ENCODE results near the gene FASTK.

FASTK gene

DNA sequence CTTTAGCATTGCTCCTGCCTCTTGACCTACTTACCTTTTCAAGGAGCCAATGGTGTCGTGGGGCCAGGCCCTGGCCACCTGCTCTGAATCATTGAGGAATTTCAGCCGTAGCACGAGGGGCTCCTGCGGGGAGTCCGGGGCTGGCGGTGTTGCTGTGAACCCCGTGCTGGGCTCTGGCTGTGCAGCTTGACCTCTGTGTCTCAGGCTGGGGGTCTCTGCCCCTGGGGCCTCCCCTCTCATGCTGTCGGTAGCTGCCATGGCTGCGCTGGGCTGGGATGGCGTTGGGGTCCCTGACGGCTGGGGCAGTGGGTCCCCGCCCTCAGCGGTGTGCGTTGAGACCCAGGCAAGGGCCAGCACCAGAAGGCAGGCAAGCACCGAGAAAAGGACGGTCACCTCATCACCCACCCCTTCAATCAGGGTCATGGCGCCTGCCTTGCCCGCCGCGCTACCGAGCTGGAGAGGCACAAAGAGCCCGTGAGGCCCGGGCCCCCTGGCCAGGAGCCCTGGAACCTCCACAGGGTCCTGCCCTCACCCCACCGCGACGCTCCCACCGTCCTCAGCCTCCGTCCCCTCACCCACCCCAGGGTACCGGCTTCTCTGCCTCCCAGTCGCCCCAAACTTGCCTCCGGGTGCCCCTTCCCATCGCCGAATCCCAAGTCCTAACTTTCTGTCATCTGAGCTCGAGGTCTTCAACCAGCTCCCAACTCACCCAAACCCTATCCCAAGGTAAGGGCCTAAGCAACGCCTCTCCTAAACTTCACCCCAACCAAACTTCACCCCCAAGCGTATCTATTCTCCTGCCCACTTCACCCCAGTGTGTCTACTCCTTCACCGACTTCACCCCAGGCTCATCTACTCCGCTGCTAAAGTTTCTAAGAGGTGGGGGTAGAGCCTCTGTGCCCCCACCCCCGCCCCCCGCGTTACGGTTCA, 1.8 kb upstream of the FASTK start:
- H3K9me3 Mint-ChIP-seq, result no peaks in the 10 kb centered on the region
- ATAC-seq (no peak), DNase-seq (ENCODE audit: low spot score in 2 of 2) (no peak)
- peak overlapping the region; percentile 98 for H3K4me3 Mint-ChIP-seq
- H3K4me1 Mint-ChIP-seq, result peaks cover 58% of the 10 kb centered on the region
- H3K36me3 Mint-ChIP-seq, result peaks cover 32% of the 10 kb centered on the region
- H3K27ac Mint-ChIP-seq, result peak overlapping the region; percentile 96

DNA sequence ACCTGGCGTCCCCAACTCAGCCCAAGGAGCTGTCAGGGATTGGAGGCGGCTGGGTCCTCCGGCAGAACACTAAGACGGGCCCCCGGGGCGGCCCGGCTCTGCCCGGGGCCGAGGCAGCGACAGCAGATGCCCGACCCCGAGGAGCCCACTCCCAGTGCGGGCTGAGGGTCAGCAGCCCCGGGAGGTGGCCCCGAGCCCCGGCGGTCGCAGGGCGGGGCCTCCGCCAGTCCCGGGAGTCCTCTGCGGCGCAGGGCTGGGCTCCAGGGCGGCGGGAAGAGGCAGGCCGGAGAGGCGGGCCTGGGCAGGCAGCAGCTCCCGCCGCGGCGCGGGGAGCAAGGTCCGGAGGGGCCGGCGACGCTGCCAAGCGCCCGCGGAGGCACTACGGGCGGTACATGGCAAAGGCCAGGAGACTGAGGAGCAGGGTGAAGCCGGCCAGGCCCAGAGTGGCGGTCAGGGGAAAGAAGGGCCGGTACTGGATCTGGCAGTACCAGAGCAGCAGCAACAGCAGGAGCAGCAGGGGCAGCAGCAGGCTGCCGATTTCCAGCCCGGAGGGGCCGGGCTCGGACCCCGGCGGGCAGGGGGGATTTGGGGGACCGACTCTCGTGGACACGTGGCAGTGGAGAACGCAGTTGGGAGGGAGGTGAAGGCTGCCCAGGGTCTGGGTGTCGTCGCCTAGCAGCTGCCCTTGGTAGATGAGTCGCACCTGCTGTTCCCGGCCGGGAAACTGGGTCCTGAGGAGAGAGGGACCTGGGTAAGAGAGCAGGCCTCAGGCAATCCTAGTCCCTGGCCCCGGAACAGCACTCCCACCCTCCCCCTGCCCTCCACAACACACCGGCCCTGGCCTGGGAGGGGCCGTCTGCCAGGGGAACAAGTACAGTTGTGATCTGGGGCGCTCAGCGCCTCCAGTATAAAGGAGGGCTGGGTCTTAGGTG, 827 bp upstream of the FASTK start:
- DNase-seq (ENCODE audit: low spot score in 2 of 2) (no peak), ATAC-seq (no peak)
- Mint-ChIP-seq H3K9me3 (no peaks in the 10 kb centered on the region), H3K4me1 (peaks cover 58% of the 10 kb centered on the region), H3K4me3 (peak overlapping the region; percentile 98), H3K36me3 (peaks cover 37% of the 10 kb centered on the region), H3K27ac (peak overlapping the region; percentile 88)

DNA sequence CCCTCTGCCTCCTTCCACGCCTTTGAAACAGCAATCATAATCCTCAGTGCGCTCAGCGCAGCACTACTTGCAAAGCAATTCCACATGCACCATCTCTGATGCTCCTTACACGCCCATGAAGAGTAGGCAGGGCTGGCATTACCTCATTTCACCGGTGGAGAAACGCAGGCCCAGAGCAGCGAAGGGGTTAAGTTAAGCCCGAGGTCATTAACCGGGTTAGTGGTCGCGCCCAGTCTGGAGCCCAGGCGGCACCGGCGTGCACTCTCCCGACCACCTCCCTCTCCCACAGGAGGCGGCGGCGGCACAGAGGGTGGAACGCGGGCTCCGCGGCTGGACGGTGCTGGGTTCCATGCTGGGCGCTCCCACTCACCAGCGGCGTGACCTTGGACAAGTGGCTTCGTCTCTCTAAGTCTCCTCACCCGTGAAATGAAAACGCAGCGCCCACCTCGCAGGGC, 515 bp downstream of the FASTK start:
- peak overlapping the region; percentile 88 for H3K27ac Mint-ChIP-seq
- H3K36me3 Mint-ChIP-seq, result peaks cover 40% of the 10 kb centered on the region
- peaks cover 61% of the 10 kb centered on the region for H3K4me1 Mint-ChIP-seq
- DNase-seq (ENCODE audit: low spot score in 2 of 2) (no peak), ATAC-seq (peak; percentile 3)
- H3K4me3 Mint-ChIP-seq, result peak overlapping the region; percentile 98
- no peaks in the 10 kb centered on the region for H3K9me3 Mint-ChIP-seq

DNA sequence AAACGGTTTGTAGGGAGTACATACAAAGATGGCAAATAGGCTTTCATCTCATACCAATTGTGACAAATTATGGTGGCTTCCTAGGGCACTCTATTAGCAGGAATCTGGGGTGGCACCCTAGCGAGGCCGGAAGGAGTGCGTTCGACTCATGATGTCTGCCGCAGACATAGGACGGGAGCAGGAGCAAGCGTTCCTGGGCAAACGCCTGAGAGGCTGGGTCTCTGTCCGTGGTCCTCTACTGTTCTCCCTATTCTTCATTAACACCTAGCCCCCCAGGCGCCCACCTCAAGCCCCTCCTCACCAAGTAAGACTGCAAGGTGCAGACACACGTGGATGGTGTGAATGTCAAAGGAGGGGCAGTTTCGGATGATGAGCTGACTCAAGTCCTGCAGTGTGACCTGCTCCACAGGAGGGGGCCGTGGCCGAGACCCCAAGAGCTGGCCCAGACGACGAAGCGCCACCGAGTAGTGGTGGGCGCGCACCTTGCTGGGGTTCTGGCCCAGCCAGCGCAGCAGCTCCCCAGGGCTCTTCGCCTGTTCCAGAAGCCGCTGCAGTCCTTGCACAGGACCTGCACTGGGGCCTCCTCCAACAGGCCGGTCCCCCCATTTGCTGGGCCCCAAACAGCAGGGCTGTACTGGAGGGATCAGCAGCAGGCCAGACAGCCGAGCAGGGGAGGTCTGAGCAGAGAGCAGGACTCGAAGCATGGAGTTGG, 1.3 kb downstream of the FASTK start:
- peaks cover 62% of the 10 kb centered on the region for H3K4me1 Mint-ChIP-seq
- peaks cover 47% of the 10 kb centered on the region for H3K36me3 Mint-ChIP-seq
- no peaks in the 10 kb centered on the region for H3K9me3 Mint-ChIP-seq
- ATAC-seq (no peak), DNase-seq (ENCODE audit: low spot score in 2 of 2) (no peak)
- peak overlapping the region; percentile 98 for H3K4me3 Mint-ChIP-seq
- H3K27ac Mint-ChIP-seq, result peak overlapping the region; percentile 88

DNA sequence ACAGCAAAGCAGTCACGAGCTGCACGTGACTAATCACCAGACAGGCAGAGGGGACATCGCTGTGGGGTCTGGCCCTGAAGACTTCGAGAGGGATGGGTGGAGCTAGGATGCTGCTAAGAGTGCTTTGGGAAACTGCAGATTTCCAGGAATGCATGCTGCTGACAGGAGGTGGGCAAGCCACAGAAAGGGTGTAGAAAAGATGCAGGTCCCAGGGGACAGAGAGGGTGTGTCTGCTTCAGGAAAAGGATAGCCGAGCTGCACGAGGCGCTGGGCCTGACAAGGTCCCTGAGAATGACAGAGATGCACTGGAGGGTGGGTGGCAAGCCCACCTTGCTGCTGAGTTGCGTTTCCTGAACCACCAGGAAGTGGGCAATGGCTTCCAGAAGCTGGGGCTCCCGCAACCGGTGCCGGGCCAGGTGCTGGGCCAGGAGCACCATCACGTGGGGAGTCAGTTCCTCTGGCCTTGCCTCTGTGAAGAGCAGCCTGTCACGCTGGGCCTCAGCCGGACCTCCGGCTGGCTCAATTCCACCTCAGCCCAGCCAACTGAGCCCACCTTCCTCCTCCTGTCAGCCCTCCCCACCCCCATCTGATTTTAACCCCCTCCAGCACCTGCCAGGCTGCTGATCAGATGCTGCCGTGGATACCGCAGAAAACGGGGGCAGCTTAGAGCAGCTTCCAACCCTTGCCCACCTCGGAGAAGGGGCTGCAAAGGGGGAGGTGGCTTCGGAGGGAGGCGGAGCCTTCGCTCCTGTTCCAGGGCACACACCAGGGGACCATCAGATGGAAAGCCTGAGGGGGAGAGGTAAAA, 2.2 kb downstream of the FASTK start:
- peak overlapping the region; percentile 26 for H3K27ac Mint-ChIP-seq
- H3K4me1 Mint-ChIP-seq, result peaks cover 65% of the 10 kb centered on the region
- H3K9me3 Mint-ChIP-seq, result no peaks in the 10 kb centered on the region

DNA sequence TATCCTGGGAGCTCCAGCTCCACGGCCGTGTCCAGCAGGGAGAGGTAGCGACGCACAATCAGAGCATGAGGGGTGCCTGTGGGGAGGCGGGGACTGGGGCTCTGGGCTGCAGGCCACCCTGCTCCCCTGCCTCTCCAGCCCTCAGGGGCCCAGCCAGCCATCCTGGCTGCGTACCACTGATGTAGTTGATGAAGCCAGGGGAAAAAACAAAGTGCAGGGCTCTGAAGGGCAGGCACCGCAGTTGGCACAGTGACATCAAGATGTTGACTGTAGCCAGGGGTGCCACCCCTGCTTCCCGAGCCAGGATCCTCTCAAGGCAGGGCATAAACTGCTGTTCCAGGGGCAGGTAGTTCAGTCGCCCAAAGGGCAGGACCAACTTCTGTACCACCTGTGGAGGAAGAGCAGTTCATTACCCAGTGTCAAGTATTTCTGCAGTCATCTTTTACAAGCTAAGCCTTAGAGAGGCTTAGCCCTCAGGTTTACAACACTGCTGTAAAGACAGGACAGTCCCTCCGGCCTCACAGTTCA, 2.8 kb downstream of the FASTK start:
- DNase-seq (ENCODE audit: low spot score in 2 of 2) (no peak), ATAC-seq (no peak)
- peak overlapping the region; percentile 98 for H3K4me3 Mint-ChIP-seq
- H3K9me3 Mint-ChIP-seq, result no peaks in the 10 kb centered on the region
- H3K36me3 Mint-ChIP-seq, result peaks cover 63% of the 10 kb centered on the region
- H3K4me1 Mint-ChIP-seq, result peaks cover 63% of the 10 kb centered on the region
- H3K27ac Mint-ChIP-seq, result peak overlapping the region; percentile 26

More for the DNA sequence above, 2.2 kb downstream of the FASTK start:
- DNase-seq (ENCODE audit: low spot score in 2 of 2), result no peak
- Mint-ChIP-seq H3K36me3 (peaks cover 56% of the 10 kb centered on the region), H3K4me3 (peak overlapping the region; percentile 98)
- no peak for ATAC-seq

DNA sequence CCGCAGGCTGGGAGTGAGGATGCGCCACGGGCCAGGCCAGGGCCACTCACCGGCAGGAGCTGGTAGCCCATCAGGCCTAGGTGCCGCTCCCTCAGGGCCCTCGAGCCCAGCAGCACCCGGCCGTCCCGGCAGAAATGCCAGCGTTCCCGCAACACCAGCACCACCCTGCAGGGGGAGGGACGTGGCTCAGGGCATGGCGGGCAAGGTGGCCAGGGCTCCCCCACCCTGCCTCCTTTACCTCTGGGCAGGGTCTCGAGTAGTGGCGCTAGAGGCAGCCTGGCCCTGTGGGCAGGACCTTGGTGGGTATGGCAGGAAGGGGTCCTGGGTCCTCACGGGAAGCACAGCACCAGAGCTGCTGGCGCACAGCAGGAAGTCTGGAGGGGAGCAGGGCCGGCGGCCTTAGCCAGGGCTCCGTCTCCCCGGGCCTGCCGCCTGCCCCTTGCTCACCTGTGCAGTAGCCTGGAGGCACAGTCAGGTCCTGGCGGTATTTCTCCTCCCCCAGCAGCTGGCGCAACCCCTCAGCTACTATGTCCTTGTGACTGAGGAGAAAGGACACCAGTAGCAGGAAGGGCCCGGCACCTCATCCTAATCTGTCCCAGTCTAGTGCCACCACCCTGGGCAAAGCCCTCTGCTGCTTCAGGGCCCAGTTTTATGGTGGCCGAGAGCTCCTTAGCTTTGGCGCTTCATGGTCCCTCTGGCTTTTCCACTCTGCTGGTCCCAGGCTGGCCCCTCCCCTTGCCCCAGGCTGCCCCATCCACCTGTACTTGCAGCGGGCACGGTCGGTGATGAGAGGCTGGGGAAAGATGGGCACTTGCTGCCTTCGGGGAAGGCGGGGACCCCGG, 3.5 kb downstream of the FASTK start:
- no peak overlapping the region for H3K4me3 Mint-ChIP-seq
- H3K27ac Mint-ChIP-seq, result no peak overlapping the region
- H3K4me1 Mint-ChIP-seq, result peaks cover 56% of the 10 kb centered on the region
- no peaks in the 10 kb centered on the region for H3K9me3 Mint-ChIP-seq
- ATAC-seq (no peak), DNase-seq (ENCODE audit: low spot score in 2 of 2) (no peak)
- peaks cover 70% of the 10 kb centered on the region for H3K36me3 Mint-ChIP-seq

DNA sequence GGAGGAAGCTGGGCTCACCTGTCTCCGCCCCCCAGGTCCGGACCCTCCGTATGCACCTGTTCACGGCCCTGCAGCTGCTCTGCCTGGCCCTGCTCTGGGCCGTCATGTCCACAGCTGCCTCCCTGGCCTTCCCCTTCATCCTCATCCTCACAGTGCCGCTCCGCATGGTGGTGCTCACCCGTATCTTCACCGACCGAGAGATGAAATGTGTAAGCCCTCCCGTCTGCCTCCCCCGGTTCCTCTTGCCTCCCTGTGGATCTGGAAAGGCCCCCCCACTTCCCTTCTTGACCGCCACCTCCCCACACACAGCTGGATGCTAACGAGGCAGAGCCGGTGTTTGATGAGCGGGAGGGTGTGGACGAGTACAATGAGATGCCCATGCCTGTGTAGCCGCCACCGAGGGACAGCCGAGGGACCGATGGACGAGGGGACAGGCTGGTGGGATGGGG, 4.6 kb downstream of the FASTK start:
- ATAC-seq (no peak), DNase-seq (ENCODE audit: low spot score in 2 of 2) (no peak)
- Mint-ChIP-seq H3K9me3 (no peaks in the 10 kb centered on the region), H3K4me3 (no peak overlapping the region), H3K36me3 (peaks cover 80% of the 10 kb centered on the region), H3K4me1 (peaks cover 50% of the 10 kb centered on the region), H3K27ac (peak overlapping the region; percentile 81)

DNA sequence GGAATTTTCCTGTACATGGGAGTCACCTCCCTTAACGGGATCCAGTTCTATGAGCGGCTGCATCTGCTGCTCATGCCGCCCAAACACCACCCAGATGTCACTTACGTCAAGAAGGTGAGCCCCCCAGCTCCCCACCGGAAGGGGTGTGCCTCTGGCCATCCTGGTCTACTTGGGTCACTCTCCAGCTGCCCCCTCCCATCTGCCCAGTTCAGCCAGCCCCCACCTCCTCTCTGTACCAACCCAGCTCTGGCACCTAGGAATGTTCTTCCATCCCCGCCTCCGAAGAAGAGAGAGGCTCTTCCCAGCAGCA, 5.0 kb downstream of the FASTK start:
- no peak overlapping the region for H3K4me3 Mint-ChIP-seq
- ATAC-seq (no peak), DNase-seq (ENCODE audit: low spot score in 2 of 2) (no peak)
- peaks cover 84% of the 10 kb centered on the region for H3K36me3 Mint-ChIP-seq
- H3K27ac Mint-ChIP-seq, result peak overlapping the region; percentile 81
- no peaks in the 10 kb centered on the region for H3K9me3 Mint-ChIP-seq
- peaks cover 50% of the 10 kb centered on the region for H3K4me1 Mint-ChIP-seq

DNA sequence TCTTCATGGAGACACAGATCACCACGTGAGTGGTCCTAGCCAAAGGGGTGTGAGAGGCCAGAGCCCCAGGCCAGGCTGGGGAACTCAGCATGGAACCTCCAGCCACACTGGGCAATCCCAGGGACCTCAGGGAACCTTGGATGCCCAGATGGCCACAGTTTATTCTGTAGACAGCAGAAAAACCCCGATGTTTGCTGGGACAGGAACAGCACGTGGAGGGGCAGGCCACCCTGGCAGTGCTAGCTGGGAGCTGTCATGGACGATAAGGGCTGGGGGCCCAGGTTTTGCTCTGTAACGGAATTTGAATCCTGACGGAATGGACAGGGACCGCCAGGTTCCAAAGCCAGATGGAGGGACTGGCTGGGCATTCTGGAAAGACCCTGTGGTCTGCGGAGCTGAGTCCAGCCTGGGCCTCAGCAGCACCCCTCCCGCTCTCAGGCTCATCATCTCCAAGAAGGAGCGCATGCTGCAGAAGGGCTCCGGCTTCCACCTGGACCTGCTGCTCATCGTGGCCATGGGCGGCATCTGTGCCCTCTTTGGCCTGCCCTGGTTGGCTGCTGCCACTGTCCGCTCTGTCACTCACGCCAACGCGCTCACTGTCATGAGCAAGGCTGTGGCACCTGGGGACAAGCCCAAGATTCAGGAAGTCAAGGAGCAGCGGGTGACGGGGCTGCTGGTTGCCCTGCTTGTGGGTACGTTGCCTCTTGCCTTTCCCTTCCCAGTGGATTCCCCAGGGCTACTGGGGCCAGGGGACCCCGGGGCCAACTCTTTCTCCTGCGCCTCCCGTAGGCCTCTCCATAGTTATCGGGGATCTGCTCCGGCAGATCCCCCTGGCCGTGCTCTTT, 5.6 kb downstream of the FASTK start:
- DNase-seq (ENCODE audit: low spot score in 2 of 2), result no peak
- H3K27ac Mint-ChIP-seq, result peak overlapping the region; percentile 81
- peaks cover 49% of the 10 kb centered on the region for H3K4me1 Mint-ChIP-seq
- no peak for ATAC-seq
- peaks cover 86% of the 10 kb centered on the region for H3K36me3 Mint-ChIP-seq
- peak overlapping the region; percentile 49 for H3K4me3 Mint-ChIP-seq
- no peaks in the 10 kb centered on the region for H3K9me3 Mint-ChIP-seq

DNA sequence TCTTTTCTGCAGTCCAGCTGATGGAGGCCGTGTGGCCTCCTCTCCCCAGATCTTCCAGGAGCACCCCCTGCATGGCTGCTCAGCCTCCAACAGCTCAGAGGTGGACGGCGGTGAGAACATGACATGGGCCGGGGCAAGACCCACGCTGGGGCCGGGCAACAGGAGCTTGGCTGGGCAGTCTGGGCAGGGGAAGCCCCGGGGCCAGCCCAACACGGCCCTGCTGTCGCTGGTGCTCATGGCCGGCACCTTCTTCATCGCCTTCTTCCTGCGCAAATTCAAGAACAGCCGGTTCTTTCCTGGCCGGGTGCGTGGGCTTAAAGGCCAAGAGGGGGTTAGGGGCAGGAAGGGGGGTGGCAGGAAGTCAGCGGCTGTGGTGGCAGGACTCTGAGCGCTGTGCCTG, 6.6 kb downstream of the FASTK start:
- H3K4me1 Mint-ChIP-seq, result peaks cover 39% of the 10 kb centered on the region
- no peaks in the 10 kb centered on the region for H3K9me3 Mint-ChIP-seq
- ATAC-seq, result peak; percentile 43
- peak overlapping the region; percentile 81 for H3K27ac Mint-ChIP-seq
- peaks cover 88% of the 10 kb centered on the region for H3K36me3 Mint-ChIP-seq
- DNase-seq (ENCODE audit: low spot score in 2 of 2), result no peak
- peak overlapping the region; percentile 49 for H3K4me3 Mint-ChIP-seq

DNA sequence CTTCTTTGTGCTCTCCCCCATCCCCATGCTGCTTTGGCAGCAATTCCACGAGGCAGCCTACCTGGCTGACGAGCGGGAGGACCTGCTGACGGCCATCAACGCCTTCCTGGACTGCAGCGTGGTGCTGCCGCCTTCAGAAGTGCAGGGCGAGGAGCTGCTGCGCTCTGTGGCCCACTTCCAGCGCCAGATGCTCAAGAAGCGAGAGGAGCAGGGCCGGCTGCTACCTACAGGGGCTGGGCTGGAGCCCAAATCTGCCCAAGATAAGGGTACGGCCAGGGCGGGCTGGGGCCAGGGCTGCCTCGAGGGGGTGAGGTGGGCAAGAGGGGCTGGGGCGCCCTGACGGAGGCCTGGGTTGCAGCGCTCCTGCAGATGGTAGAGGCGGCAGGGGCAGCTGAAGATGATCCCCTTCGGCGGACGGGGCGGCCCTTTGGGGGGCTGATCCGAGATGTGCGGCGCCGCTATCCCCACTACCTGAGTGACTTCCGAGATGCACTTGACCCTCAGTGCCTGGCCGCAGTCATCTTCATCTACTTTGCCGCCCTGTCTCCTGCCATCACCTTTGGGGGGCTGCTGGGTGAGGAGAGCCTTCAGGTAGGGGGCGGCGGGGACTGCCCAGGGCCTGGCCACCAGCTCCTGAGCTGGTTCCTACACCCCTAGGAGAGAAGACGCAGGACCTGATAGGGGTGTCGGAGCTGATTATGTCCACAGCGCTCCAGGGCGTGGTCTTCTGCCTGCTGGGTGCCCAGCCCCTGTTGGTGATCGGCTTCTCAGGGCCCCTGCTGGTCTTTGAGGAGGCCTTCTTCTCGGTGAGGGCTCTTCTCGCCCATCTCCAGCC, 9.4 kb downstream of the FASTK start:
- Mint-ChIP-seq H3K9me3 (no peaks in the 10 kb centered on the region), H3K36me3 (peaks cover 95% of the 10 kb centered on the region), H3K4me1 (peaks cover 25% of the 10 kb centered on the region), H3K4me3 (no peak overlapping the region), H3K27ac (peak overlapping the region; percentile 64)
- no peak for DNase-seq (ENCODE audit: low spot score in 2 of 2)
- no peak for ATAC-seq

Data from stimulated activated effector memory CD8-positive, alpha-beta T cell treated with anti-CD3 and anti-CD28 coated beads, Interleukin-12 subunit alpha, Interleukin-12 subunit beta, amount 100 ng/mL, for 72 hours (primary cell).